ENCODE data around the gene B3GALT4. TPM values are rescaled to one million over a fixed set of nuclear protein-coding genes. Genes with fewer than 3 reads are reported as not detected.

The B3GALT4 gene
- total and polyA plus RNA-seq, 2 of the 13 experiments (the other 11 are each of a cell fraction or from before 2014, with no cell fraction given) = 0.04 to 0.27 TPM

GRCh38 chr6:33299237-33299944 is 22.5 kb downstream of the B3GALT4 start (continued):
- TF ChIP-seq ZBTB14 (CRISPR knock-in tag; IDR thresholded peaks at IDR 0.05) (peak; percentile 40), CENPBD1 (CRISPR knock-in tag; IDR thresholded peaks at IDR 0.05; ENCODE audit: borderline replicate concordance, low read depth) (no peak), ZBTB4 (CRISPR knock-in tag; IDR thresholded peaks at IDR 0.05; ENCODE audit: borderline replicate concordance) (no peak), ZNF367 (CRISPR knock-in tag; IDR thresholded peaks at IDR 0.05; ENCODE audit: borderline replicate concordance) (0 out of 2 replicates have a peak, but pooled peaks have one; percentile 41), ZBTB40 (IDR thresholded peaks at IDR 0.05) (peak; percentile 35), ZBTB40 (CRISPR knock-in tag; IDR thresholded peaks at IDR 0.05) (no peak; the same call in 1 of the 2 replicates), ZBTB34 (CRISPR knock-in tag; IDR thresholded peaks at IDR 0.05) (no peak), ATF1 (CRISPR knock-in tag; IDR thresholded peaks at IDR 0.05) (no peak), ZNF362 (CRISPR knock-in tag; IDR thresholded peaks at IDR 0.05; ENCODE audit: borderline replicate concordance) (0 out of 2 replicates have a peak, but pooled peaks have one; percentile 46)
